Measurements from ENCODE around the gene SLA2.

Gene SLA2

GRCh38 chr20:36587388-36588070 lies 58.5 kb downstream of the SLA2 start:
- Histone ChIP-seq H2AFZ (ENCODE audit: low read depth, low read length, severe bottlenecking) (no peak overlapping the region), H3K9me3 (ENCODE audit: insufficient read depth, low read length) (no peaks in the 10 kb centered on the region), H3K9me2 (replicated peaks; ENCODE audit: insufficient read depth, low read length) (no peaks in the 10 kb centered on the region), H3K4me3 (ENCODE audit: insufficient read depth, low read length, poor library complexity, severe bottlenecking) (no peak overlapping the region), H3K27ac (ENCODE audit: low read depth, low read length) (no peak overlapping the region), H3K79me2 (ENCODE audit: insufficient read depth, low read length) (no peaks in the 10 kb centered on the region), H3K27me3 (ENCODE audit: low read length) (no peaks in the 10 kb centered on the region), H4K20me1 (ENCODE audit: low read depth, low read length) (no peaks in the 10 kb centered on the region), H3K36me3 (ENCODE audit: low read length) (no peaks in the 10 kb centered on the region), H3K4me2 (ENCODE audit: low read depth, low read length, poor library complexity, severe bottlenecking) (no peak overlapping the region), H3K9ac (ENCODE audit: low read length) (no peak overlapping the region), H3F3A (ENCODE audit: insufficient read depth) (0 out of 2 replicates have a peak, but pooled peaks cover 10% of the 10 kb centered on the region)
- TF ChIP-seq CTCF (IDR thresholded peaks at IDR 0.05; ENCODE audit: insufficient read depth, low read length, poor library complexity, severe bottlenecking) (no peak), EZH2phosphoT487 (conservative IDR thresholded peaks at IDR 0.05; ENCODE audit: low read length) (no peak)

GRCh38 chr20:36585410-36586125 lies 60.4 kb downstream of the SLA2 start:
- Histone ChIP-seq H3F3A (ENCODE audit: insufficient read depth) (no peaks in the 10 kb centered on the region), H3K4me3 (ENCODE audit: insufficient read depth, low read length, poor library complexity, severe bottlenecking) (no peak overlapping the region), H3K79me2 (ENCODE audit: insufficient read depth, low read length) (no peaks in the 10 kb centered on the region), H3K27ac (ENCODE audit: low read depth, low read length) (no peak overlapping the region), H3K9me2 (replicated peaks; ENCODE audit: insufficient read depth, low read length) (no peaks in the 10 kb centered on the region), H3K4me2 (ENCODE audit: low read depth, low read length, poor library complexity, severe bottlenecking) (no peak overlapping the region), H2AFZ (ENCODE audit: low read depth, low read length, severe bottlenecking) (no peak overlapping the region), H3K9ac (ENCODE audit: low read length) (no peak overlapping the region), H3K27me3 (ENCODE audit: low read length) (no peaks in the 10 kb centered on the region), H3K9me3 (ENCODE audit: insufficient read depth, low read length) (no peaks in the 10 kb centered on the region), H4K20me1 (ENCODE audit: low read depth, low read length) (no peaks in the 10 kb centered on the region), H3K36me3 (ENCODE audit: low read length) (0 out of 2 replicates have a peak, but pooled peaks cover 4% of the 10 kb centered on the region)
- TF ChIP-seq EZH2phosphoT487 (conservative IDR thresholded peaks at IDR 0.05; ENCODE audit: low read length) (no peak), CTCF (IDR thresholded peaks at IDR 0.05; ENCODE audit: insufficient read depth, low read length, poor library complexity, severe bottlenecking) (no peak)

- no peak overlapping the region for H3K4me3 ChIP-seq (ENCODE audit: insufficient read depth, low read length, poor library complexity, severe bottlenecking)
- no peak overlapping the region for H2AFZ ChIP-seq (ENCODE audit: low read depth, low read length, severe bottlenecking)
- H3K27me3 ChIP-seq (ENCODE audit: low read length): no peaks in the 10 kb centered on the region
- H3K27ac ChIP-seq (ENCODE audit: low read depth, low read length): no peak overlapping the region
- no peaks in the 10 kb centered on the region for H4K20me1 ChIP-seq (ENCODE audit: low read depth, low read length)
- TF ChIP-seq EZH2phosphoT487 (conservative IDR thresholded peaks at IDR 0.05; ENCODE audit: low read length) (no peak), CTCF (IDR thresholded peaks at IDR 0.05; ENCODE audit: insufficient read depth, low read length, poor library complexity, severe bottlenecking) (no peak)
- H3K4me2 ChIP-seq (ENCODE audit: low read depth, low read length, poor library complexity, severe bottlenecking): no peak overlapping the region
- H3F3A ChIP-seq (ENCODE audit: insufficient read depth): no peaks in the 10 kb centered on the region
- H3K79me2 ChIP-seq (ENCODE audit: insufficient read depth, low read length): no peaks in the 10 kb centered on the region; the same call in 1 of the 2 replicates
- H3K9me3 ChIP-seq (ENCODE audit: insufficient read depth, low read length): no peaks in the 10 kb centered on the region
- no peak overlapping the region for H3K9ac ChIP-seq (ENCODE audit: low read length)
- 0 out of 2 replicates have a peak, but pooled peaks cover 4% of the 10 kb centered on the region for H3K36me3 ChIP-seq (ENCODE audit: low read length)
- no peaks in the 10 kb centered on the region for H3K9me2 ChIP-seq (replicated peaks; ENCODE audit: insufficient read depth, low read length)
These were observed 61.9 kb downstream of the SLA2 start for GRCh38 chr20:36584018-36584481.

Measured in SU-DHL-6 (cell line).